GM21737 (cell line): Measurements from ENCODE around the gene PPM1M.
"Not testable (repeated sequence)": the region's sequence is repeated elsewhere in the genome, so short reads cannot be mapped to it uniquely, and the experiment has no call there.

Source experiments
- ATAC-seq: cut with Tn5 transposase; IDR thresholded peaks from one replicate; pipeline ENCODE4 v1.9.1; 2021; ENCODE audit warnings: mild to moderate bottlenecking, moderate library complexity; ENCODE audit not compliant: unreplicated experiment

The PPM1M gene

GRCh38 chr3:52274781-52275180 is 29.2 kb downstream of the PPM1M start:
- not testable (repeated sequence) for ATAC-seq

- ATAC-seq = no peak
Measured at GRCh38 chr3:52277071-52277964, 31.8 kb downstream of the PPM1M start.

GRCh38 chr3:52277972-52278509 is 32.5 kb downstream of the PPM1M start:
- ATAC-seq = peak; percentile 56

GRCh38 chr3:52278510-52279069 is 33.0 kb downstream of the PPM1M start, which contains the start of gene WDR82:
TSS of gene WDR82 (minus strand) at chr3:52278649. CDS start at chr3:52278361, 288 bp downstream.
- peak; percentile 73 for ATAC-seq

GRCh38 chr3:52279596-52279995 is 34.0 kb downstream of the PPM1M start:
- ATAC-seq = no peak

- ATAC-seq = no peak
Measured at GRCh38 chr3:52280050-52280461, 34.5 kb downstream of the PPM1M start.

- no peak for ATAC-seq
Measured at GRCh38 chr3:52281981-52282801, 36.6 kb downstream of the PPM1M start.

GRCh38 chr3:52283306-52283705 is 37.7 kb downstream of the PPM1M start:
- ATAC-seq = no peak

GRCh38 chr3:52284051-52284450 is 38.5 kb downstream of the PPM1M start:
- ATAC-seq = not testable (repeated sequence)

GRCh38 chr3:52286777-52287110 is 41.2 kb downstream of the PPM1M start:
- ATAC-seq = no peak

GRCh38 chr3:52288674-52289073 is 43.1 kb downstream of the PPM1M start:
- no peak for ATAC-seq

- no peak for ATAC-seq
Measured at GRCh38 chr3:52289338-52289746, 43.8 kb downstream of the PPM1M start.

GRCh38 chr3:52289747-52290595 is 44.4 kb downstream of the PPM1M start:
- no peak for ATAC-seq

GRCh38 chr3:52290596-52291507 is 45.3 kb downstream of the PPM1M start:
- no peak for ATAC-seq

- ATAC-seq = no peak
Measured at GRCh38 chr3:52291508-52292181, 46.1 kb downstream of the PPM1M start.

- ATAC-seq = no peak
Measured at GRCh38 chr3:52292247-52293065, 46.9 kb downstream of the PPM1M start.

- no peak for ATAC-seq
Measured at GRCh38 chr3:52293491-52294319, 48.1 kb downstream of the PPM1M start.
